Hepatic stellate cell (primary cell): ENCODE measurements around the gene C2CD4A.
A peak's percentile ranks its signal among the peaks of the same experiment; 100 is the strongest.

Source experiments
- DNase-seq: peaks from one replicate; pipeline ENCODE4 v3.0.0; 2011; ENCODE audit warnings: low spot score

Gene C2CD4A

GRCh38 chr15:62059816-62060112 is 7.0 kb upstream of the C2CD4A start:
- DNase-seq = peak; percentile 45

- peak; percentile 95 for DNase-seq
Observed at GRCh38 chr15:62060113-62060895, 6.5 kb upstream of the C2CD4A start, which contains the start of gene VPS13C. TSS of gene VPS13C (minus strand) at chr15:62060447. CDS start at chr15:62060374, 73 bp downstream.

- no peak for DNase-seq
Observed at GRCh38 chr15:62060896-62061280, 5.9 kb upstream of the C2CD4A start.

GRCh38 chr15:62063825-62064635 is 2.7 kb upstream of the C2CD4A start:
- DNase-seq = peak; percentile 29

- no peak for DNase-seq
Observed at GRCh38 chr15:62067448-62068044, 769 bp downstream of the C2CD4A start.

GRCh38 chr15:62068071-62068809 is 1.5 kb downstream of the C2CD4A start:
- peak; percentile 17 for DNase-seq

- no peak for DNase-seq
Observed at GRCh38 chr15:62068810-62069167, 2.0 kb downstream of the C2CD4A start.

- DNase-seq = no peak
Observed at GRCh38 chr15:62069551-62069950, 2.8 kb downstream of the C2CD4A start.

- peak; percentile 35 for DNase-seq
Observed at GRCh38 chr15:62071711-62072308, 5.0 kb downstream of the C2CD4A start.

GRCh38 chr15:62075595-62076277 is 9.0 kb downstream of the C2CD4A start:
- no peak for DNase-seq

- DNase-seq = no peak
Observed at GRCh38 chr15:62079594-62079993, 12.8 kb downstream of the C2CD4A start.

GRCh38 chr15:62083194-62084154 is 16.7 kb downstream of the C2CD4A start:
- DNase-seq = no peak

GRCh38 chr15:62085740-62086139 is 19.0 kb downstream of the C2CD4A start:
- no peak for DNase-seq

GRCh38 chr15:62087671-62088352 is 21.0 kb downstream of the C2CD4A start:
- no peak for DNase-seq

- DNase-seq = no peak
Observed at GRCh38 chr15:62088353-62088693, 21.5 kb downstream of the C2CD4A start.

GRCh38 chr15:62089616-62090015 is 22.8 kb downstream of the C2CD4A start:
- DNase-seq = no peak

GRCh38 chr15:62090988-62091387 is 24.2 kb downstream of the C2CD4A start:
- no peak for DNase-seq

GRCh38 chr15:62093809-62094208 is 27.0 kb downstream of the C2CD4A start:
- DNase-seq = no peak

GRCh38 chr15:62094388-62094787 is 27.6 kb downstream of the C2CD4A start:
- no peak for DNase-seq
